Lower leg skin (tissue), 3 donors: Measurements from ENCODE around the gene OR2Z1.
"Not testable (repeated sequence)": the region's sequence is repeated elsewhere in the genome, so short reads cannot be mapped to it uniquely, and the experiment has no call there.

Source experiments
- POLR2A ChIP-seq, 2 donors: fragments of 450-650 bp; IDR thresholded peaks; one replicate each; pipeline ENCODE4 v1.6.1; 2016 to 2017; ENCODE audit warnings: antibody characterized with exemption in 2 of 2, mild to moderate bottlenecking in 1 of 2, moderate library complexity in 1 of 2
- TF ChIP-seq, protein P1 (sequence below), 3 donors: fragments of 450-650 bp; IDR thresholded peaks; one replicate each; pipeline ENCODE4 v1.5.1; 2016; ENCODE audit warnings: antibody characterized with exemption in 3 of 3, mild to moderate bottlenecking in 3 of 3, moderate library complexity in 2 of 3

DNA sequence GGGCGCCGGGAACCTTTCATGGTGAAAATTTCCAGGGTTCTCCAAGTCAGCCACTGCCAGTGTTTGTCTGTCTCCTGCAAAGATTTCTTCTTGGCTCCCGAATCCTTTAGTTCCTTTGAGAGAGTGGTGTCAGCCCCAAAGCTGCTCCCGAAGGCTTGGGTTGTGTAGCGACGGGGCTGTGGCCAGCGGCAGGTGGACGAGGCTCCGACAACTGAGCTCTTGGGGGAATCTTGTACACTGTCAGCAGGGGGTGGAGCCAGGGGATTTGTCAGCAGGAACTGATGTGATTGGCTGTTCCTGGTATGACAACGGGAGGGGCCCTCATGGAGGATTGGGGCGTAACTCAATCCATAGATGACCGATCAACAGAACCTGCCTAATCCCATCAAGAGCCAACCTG lies 52.2 kb downstream of the OR2Z1 start:
- TF ChIP-seq, protein P1, sequence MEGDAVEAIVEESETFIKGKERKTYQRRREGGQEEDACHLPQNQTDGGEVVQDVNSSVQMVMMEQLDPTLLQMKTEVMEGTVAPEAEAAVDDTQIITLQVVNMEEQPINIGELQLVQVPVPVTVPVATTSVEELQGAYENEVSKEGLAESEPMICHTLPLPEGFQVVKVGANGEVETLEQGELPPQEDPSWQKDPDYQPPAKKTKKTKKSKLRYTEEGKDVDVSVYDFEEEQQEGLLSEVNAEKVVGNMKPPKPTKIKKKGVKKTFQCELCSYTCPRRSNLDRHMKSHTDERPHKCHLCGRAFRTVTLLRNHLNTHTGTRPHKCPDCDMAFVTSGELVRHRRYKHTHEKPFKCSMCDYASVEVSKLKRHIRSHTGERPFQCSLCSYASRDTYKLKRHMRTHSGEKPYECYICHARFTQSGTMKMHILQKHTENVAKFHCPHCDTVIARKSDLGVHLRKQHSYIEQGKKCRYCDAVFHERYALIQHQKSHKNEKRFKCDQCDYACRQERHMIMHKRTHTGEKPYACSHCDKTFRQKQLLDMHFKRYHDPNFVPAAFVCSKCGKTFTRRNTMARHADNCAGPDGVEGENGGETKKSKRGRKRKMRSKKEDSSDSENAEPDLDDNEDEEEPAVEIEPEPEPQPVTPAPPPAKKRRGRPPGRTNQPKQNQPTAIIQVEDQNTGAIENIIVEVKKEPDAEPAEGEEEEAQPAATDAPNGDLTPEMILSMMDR (IDR thresholded peaks at IDR 0.05), result not testable (repeated sequence)
- not testable (repeated sequence) for TF ChIP-seq POLR2A (IDR thresholded peaks at IDR 0.05)
